Measurements from ENCODE around the gene OPCML.

GRCh38 chr11:133078591-133079404 is 453.5 kb downstream of the OPCML start:
- TF ChIP-seq TAF1 (IDR thresholded peaks at IDR 0.05; ENCODE audit: low read depth) (no peak), CTCF (IDR thresholded peaks at IDR 0.05; ENCODE audit: poor library complexity, severe bottlenecking) (peak; percentile 95), EZH2 (IDR thresholded peaks at IDR 0.05; ENCODE audit: borderline replicate concordance, insufficient read depth, low read length, poor library complexity, severe bottlenecking) (no peak), MXI1 (conservative IDR thresholded peaks at IDR 0.05; ENCODE audit: poor library complexity, severe bottlenecking) (no peak), RAD21 (conservative IDR thresholded peaks at IDR 0.05) (peak; percentile 96), EP300 (conservative IDR thresholded peaks at IDR 0.05; ENCODE audit: poor library complexity, severe bottlenecking) (no peak), POLR2AphosphoS5 (IDR thresholded peaks at IDR 0.05) (no peak), SMC3 (conservative IDR thresholded peaks at IDR 0.05; ENCODE audit: poor library complexity) (peak; percentile 96)
